ENCODE results near the gene RMI2.

The RMI2 gene

GRCh38 chr16:11329071-11329491 lies 16.2 kb upstream of the RMI2 start:
- no peak for DNase-seq

DNA sequence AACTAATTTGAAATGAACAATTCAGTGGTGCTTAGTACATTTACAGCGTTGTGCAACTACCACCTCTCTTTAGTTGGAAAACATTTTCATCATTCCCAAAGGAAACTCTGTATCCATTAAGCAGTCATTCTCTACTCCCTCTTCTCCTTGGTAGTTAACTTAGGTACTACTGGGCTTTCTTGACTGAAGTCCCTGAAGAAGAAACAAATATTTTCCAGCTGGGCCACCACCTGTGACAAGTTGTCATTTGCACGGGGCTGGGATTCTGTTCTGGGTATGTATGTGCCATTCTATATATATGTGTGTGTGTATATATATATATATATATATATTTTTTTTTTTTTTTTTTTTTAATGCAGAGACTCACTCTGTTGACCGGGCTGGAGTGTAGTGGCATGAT lies 15.4 kb upstream of the RMI2 start:
- no peak for DNase-seq

DNA sequence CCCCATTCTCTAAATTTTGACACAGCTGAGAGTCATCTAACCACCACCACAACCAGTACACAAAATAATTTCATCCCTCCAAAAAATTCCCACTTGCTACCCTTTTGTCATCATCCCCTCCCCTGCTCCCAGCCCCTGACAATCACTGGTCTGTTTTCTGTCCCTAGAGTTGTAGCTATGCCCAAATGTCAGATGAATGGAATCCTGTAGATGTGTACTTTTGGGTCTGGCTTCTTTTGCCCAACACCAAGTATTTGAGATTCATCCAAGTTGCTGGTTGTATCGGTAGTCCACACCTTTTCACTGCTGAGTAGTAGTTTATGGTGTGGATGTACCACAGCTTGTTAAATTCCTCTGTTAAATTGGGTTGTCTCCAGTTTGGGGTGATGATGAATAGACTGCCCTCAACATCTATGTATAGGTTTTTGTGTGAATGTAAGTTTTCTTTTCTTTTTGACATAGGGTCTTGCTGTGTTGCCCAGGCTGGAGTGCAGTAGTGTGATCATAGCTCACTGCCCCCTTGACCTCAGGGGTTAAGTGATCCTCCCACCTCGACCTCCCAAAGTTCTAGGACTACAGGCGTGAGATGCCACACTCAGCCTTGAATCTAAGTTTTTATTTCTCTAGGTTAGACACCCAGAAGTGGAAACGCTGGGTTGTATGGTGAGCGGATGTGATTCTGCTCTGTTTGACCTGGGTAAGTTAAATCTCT lies 14.6 kb upstream of the RMI2 start:
- DNase-seq = no peak

- no peak for DNase-seq
Observed at GRCh38 chr16:11331967-11332366, 13.3 kb upstream of the RMI2 start.

GRCh38 chr16:11333010-11333409 lies 12.2 kb upstream of the RMI2 start:
- DNase-seq = no peak

DNA sequence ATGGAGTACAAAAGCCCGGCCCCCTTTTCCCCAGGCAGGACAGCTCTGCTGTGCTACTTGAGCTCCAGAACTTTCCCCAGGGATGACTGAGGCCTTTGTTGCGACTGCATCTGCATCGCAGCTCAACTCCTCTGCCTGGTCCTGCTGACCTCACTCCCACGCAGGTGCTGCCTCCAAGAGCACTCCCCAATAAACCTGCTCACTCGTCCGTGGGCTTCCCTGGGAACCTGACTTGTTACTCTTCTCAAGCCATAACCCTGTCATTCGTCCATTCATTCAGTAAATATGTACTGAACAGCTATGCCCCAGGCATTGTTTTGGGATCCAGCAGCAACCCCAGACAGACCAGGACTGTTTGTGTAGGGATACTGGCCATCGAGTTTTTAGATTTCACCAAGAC lies 11.6 kb upstream of the RMI2 start:
- no peak for DNase-seq

GRCh38 chr16:11334831-11335404 lies 10.3 kb upstream of the RMI2 start:
- no peak for DNase-seq

GRCh38 chr16:11339075-11339474 lies 6.2 kb upstream of the RMI2 start:
- DNase-seq = no peak

DNA sequence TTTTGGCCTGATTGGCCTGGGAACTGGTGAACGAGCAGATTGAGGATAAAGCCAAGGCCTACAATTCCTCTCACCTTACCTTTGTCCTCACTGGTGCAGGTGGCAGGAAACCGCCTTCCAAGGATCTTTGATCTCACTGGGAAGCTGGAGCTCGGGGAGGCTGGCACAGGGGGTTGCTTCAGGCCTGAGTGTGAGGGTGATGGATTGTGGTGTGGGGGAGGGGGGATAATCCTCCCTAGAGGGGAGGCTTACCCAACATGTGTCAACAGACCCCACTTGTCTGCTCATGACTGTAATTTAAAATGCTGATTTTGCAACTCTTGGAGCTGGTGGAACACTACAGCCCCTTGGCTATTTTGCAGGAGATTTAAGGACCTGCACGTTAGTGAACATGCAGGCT lies 4.5 kb upstream of the RMI2 start:
- DNase-seq = no peak

- no peak for DNase-seq
Observed at GRCh38 chr16:11341371-11341770, 3.9 kb upstream of the RMI2 start.

DNA sequence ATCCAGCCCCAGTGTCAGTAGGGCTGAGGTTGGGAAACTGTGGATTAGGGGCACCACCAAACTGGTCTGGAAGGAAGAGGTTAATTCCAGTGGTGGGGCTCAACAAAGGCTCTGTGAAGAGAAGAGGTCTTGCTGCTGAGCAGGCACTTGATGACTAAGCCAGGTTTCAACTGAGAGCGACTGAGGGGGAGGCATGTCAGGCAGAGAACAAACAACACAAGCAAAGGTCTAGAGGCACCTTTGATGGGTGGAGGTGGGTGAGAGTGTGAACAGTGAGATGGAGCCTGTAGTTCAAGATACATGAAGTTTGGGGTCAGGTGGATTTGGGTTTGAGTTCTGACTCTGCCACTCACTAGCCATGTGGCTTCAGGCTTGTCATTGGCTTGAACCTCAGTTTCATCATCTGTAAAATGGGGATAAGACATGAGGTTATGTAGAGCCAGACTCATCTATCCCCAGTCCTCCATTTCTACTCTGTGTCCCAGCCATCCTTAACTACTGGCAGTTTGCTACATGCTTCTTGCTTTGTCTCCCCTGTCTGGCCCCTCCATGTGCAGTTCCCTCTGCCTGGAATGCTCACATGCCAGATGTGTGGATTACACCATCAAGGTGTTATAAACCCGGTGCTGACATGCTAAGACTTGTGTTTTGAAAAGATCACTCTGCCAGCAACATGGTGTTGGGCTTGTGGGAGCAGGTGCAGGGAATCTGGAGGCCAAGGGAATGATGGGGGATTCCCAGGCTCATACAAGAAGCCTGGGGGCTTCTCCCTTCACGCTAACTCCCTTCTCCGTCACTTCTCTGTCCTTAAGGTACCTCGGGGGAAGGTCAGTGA lies 3.0 kb upstream of the RMI2 start:
- no peak for DNase-seq

DNA sequence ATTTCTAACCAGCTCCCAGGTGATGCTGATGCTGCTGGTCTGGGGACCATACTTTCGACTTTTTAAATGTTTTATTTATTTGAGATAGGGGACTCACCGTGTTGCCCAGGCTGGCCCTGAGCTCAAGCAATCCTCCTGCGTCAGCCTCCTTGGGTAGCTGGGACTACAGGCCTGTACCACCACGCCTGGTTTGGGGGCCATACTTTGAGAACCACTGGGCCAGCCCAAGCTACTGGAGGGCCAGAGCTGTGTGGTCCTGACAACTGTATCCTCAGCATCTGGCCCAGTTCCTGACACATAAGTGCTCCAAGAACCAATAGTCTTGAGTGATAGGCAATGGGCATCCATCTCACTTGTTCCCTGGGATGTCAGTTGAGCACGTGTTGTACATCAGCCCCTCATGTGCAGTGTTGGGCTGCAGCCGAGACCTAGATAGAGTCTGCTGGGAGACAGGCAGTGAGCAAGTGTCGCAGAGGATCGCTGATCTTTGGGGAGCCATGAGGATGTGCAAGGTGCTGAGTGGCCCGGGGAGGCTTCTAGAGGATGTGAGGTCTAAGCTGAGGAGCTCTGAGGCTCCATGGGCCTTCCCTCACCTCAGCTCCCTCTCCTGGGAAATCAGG lies 1.6 kb downstream of the RMI2 start:
- DNase-seq = no peak

DNA sequence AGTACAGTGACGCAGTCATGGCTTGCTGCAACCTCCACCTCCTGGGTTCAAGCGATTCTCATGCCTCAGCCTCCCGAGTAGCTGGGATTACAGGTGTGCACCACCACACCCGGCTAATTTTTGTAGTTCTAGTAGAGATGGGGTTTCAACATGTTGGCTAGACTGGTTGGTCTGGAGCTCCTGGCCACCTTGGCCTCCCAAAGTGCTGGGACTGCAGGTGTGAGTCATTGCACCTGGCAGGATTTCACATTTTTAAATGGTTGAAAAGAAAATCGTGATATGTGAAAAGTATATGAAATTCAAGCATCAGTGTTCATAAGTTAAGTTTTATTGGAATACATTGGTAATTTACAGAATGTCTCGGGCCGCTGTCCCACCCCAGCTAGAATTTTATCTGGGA lies 2.6 kb downstream of the RMI2 start:
- no peak for DNase-seq

DNA sequence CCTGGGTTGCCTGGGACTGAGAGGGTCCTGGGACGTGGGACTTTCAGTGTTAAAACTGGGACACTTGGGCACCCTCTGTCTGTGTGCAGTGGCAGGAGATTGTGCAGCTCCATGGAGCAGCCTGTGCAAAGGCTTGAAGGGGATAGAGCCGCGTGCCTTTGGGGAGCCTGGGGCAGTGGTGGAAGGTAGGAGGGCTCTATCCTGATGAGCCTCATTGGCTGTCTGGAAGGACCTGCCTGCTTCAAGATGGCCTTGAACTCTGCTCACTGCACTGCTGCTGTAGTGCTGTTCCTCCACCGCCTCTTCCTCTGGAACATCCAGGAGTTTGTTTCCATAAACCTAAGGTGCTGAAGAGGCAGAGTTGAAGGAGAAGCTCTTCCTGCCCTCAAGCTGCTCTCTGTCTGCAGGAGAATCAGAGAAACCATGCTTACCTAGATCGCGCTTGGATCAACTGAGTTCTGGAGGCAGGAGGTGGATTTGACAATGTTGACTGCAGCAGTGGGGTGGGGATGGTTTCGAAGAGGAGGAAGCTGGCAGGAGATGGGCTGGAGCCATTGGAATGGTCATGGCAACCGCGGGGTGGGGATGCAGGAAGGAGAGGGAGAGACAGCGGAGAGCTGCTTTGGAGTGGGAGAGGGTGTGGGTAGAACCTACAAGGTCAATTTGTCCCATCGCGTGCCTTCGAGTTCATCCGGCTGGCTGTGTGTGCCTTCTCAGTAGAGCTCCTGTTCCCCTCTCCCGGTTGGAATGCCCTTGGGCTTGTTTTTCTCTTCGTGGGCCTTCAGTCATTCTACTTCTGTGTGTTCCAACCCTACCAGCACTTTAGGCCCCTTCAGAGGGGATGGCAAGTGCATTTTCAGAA lies 3.7 kb downstream of the RMI2 start:
- no peak for DNase-seq

DNA sequence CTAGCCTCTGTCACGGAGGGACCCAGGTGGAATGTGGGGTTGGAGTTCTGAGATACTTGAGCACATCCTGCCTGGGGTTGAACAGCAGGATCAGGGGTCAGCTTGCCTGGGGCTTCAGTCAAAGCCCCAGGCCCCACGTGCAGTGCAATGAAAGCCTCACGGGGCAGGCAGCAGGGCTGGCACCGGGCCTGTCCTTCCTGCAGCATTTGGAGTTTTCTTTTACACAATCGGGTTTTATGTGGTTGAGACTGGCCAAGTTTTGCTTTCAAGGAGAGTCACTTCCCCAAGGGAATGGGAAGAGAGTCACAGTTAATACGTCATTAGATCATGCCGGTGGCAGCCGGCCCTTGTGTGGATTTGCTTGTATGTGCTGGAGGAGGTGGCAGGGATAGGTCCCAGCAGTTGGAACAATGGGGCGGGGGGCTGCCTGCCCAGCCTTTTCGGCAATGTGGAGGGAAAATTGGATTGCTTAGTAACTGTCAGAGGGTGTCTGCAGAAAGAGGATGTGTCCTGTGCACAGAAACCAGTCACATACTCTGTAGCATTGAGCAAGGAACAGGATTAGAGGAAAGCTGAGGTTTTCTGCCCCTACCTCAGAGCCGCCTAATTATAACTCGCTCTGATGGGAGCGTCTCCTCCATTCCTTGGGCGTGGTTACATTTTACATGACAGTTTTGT lies 4.5 kb downstream of the RMI2 start:
- DNase-seq = no peak

DNA sequence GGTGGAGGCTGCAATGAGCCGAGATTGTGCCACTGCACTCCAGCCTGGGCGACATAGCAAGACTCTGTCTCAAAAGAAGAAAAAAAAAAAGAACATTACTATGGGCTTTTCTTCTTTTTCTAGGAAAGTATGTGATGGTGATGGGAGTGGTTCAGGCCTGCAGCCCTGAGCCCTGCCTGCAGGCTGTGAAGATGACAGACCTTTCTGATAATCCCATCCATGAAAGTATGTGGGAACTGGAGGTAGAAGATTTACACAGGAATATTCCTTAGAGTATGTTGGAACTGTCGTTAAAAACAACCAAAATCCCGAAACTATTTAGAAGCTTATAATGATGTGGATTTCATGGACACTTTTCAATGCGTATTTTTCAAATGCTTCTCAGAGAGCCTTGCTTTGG lies 5.3 kb downstream of the RMI2 start:
- no peak for DNase-seq

DNA sequence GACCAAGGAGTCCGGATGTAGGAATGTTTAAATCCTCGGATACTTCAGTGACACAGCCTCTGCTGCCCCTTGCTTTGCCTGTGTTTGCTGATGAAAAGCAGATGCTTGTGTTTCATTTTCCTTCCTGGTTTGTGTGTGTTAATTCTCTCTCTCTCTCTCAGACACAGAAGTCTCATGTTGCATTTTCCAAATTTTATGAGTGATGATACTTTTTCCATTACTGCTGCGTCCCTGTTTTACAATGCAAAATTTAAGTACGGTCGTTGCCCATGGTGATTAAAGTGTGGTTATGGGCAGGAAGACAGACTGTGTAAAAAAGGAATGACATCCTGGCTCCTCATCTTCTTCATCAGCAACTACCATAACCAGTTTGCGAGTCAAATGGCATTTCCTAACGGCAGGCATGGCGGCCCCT lies 5.7 kb downstream of the RMI2 start:
- DNase-seq = no peak

GRCh38 chr16:11353158-11353557 lies 7.9 kb downstream of the RMI2 start:
- no peak for DNase-seq

DNA sequence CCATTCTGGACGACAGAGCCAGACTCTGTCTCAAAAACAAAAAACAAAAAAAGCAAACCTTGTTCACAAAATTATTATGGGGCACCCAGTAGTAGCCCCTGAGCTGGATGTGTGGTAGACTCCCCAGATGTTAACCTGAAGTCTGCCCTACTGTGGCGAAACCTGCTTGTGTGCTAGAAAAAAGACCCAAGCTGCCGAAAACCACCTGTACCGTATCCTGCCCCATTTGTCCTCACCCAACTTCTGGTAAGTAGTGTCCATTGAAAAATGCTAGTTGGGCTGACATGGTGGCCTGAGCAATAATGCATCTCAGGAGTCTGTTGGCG lies 9.1 kb downstream of the RMI2 start:
- DNase-seq = no peak

- peak; percentile 86 for DNase-seq
Observed at GRCh38 chr16:11354733-11355574, 9.7 kb downstream of the RMI2 start.

DNA sequence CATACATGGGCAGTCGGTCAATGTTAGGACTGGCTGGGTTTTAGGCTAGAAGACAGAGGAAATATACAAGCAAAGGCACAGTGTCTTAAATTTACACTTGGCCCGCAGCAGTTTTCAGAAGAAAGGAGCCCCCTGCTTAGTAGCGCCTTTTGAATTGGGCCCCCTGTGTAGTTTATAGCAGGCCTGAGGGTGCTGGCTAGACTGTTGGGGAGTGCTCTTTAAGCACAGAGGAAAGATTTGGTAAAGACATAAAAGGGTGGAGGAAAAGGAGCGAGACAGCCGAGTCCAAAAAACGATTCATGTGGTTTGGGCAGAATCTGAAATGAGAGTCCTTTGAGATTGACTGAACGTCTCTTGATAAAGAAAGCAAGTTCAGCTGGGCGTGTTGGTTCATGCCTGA lies 10.6 kb downstream of the RMI2 start:
- DNase-seq = no peak
